Smooth muscle cell (in vitro differentiated cells): ENCODE data around the gene ST3GAL3. TPM values are rescaled to one million over a fixed set of nuclear protein-coding genes. Genes with fewer than 3 reads are reported as not detected.

Source experiments
- DNase-seq: peaks from one replicate; lab custom pipeline; 2025; ENCODE audit not compliant: unreplicated experiment; lab: John Stamatoyannopoulos, UW
- H2AFZ ChIP-seq: fragments of 200-600 bp; sonication (generic); 2 replicates; pipeline ENCODE4 v1.6.0; 2016; ENCODE audit warnings: antibody characterized with exemption, low read depth, mild to moderate bottlenecking
- H3F3A ChIP-seq: fragments of 200-600 bp; sonication (generic); 2 replicates; pipeline ENCODE4 v1.6.0; 2017; ENCODE audit warnings: antibody characterized with exemption, low read depth
- H3K27ac ChIP-seq: fragments of 200-600 bp; sonication (generic); 2 replicates; pipeline ENCODE4 v1.5.1; 2016; ENCODE audit warnings: low read depth, mild to moderate bottlenecking
- H3K27me3 ChIP-seq: fragments of 200-600 bp; sonication (generic); 2 replicates; pipeline ENCODE4 v1.6.1; 2016; ENCODE audit warnings: low read depth, mild to moderate bottlenecking
- H3K36me3 ChIP-seq: fragments of 200-600 bp; sonication (generic); 2 replicates; pipeline ENCODE4 v1.5.1; 2016; ENCODE audit warnings: low read depth
- H3K4me1 ChIP-seq: fragments of 200-600 bp; sonication (generic); 2 replicates; pipeline ENCODE4 v1.5.1; 2016; ENCODE audit warnings: low read depth
- H3K4me2 ChIP-seq: fragments of 200-600 bp; sonication (generic); 2 replicates; pipeline ENCODE4 v1.6.0; 2016; ENCODE audit warnings: mild to moderate bottlenecking
- H3K4me3 ChIP-seq: fragments of 200-600 bp; sonication (generic); 2 replicates; pipeline ENCODE4 v1.5.1; 2016; ENCODE audit warnings: mild to moderate bottlenecking
- H3K79me2 ChIP-seq: fragments of 200-600 bp; sonication (generic); 2 replicates; pipeline ENCODE4 v1.6.0; 2016; ENCODE audit warnings: low read depth, mild to moderate bottlenecking
- H3K9ac ChIP-seq: fragments of 200-600 bp; sonication (generic); 2 replicates; pipeline ENCODE4 v1.6.0; 2016; ENCODE audit warnings: low read depth
- H3K9me3 ChIP-seq: fragments of 200-600 bp; sonication (generic); replicated peaks from 2 replicates; pipeline ENCODE4 v1.5.1; 2016; ENCODE audit warnings: low read depth
- H4K20me1 ChIP-seq: fragments of 200-600 bp; sonication (generic); 2 replicates; pipeline ENCODE4 v1.6.0; 2016; ENCODE audit warnings: low read depth
- WGBS: methylation state at CpG from one replicate; pipeline ENCODE4 v1.1.7; 2016; ENCODE audit warnings: low lambda C conversion rate; 5-methylcytosine and 5-hydroxymethylcytosine counted together
- polyA plus RNA-seq: library from polyadenylated mRNA; unstranded; fragments of >200 nt; fragmentation: Nextera tagmentation; extraction: Ambion mirVana; gene quantifications from 2 replicates; pipeline ENCODE4 v1.2.1, GENCODE V29; 2016
- total RNA-seq: library from RNA; depleted of rRNA; stranded (reverse); fragments of >200 nt; gene quantifications from 2 replicates; pipeline ENCODE4 v1.2.3, GENCODE V29; 2014
- TF ChIP-seq, protein P1 (sequence below): fragments of 200-600 bp; sonication (generic); IDR thresholded peaks from 2 replicates; pipeline ENCODE4 v1.5.1; 2017; ENCODE audit warnings: borderline replicate concordance, mild to moderate bottlenecking, antibody characterized with exemption; ENCODE audit not compliant: insufficient read depth, poor library complexity, severe bottlenecking

The ST3GAL3 gene
- total and polyA plus RNA-seq, 2 experiments from 2014 or later, result 16.0 to 16.6 TPM

DNA sequence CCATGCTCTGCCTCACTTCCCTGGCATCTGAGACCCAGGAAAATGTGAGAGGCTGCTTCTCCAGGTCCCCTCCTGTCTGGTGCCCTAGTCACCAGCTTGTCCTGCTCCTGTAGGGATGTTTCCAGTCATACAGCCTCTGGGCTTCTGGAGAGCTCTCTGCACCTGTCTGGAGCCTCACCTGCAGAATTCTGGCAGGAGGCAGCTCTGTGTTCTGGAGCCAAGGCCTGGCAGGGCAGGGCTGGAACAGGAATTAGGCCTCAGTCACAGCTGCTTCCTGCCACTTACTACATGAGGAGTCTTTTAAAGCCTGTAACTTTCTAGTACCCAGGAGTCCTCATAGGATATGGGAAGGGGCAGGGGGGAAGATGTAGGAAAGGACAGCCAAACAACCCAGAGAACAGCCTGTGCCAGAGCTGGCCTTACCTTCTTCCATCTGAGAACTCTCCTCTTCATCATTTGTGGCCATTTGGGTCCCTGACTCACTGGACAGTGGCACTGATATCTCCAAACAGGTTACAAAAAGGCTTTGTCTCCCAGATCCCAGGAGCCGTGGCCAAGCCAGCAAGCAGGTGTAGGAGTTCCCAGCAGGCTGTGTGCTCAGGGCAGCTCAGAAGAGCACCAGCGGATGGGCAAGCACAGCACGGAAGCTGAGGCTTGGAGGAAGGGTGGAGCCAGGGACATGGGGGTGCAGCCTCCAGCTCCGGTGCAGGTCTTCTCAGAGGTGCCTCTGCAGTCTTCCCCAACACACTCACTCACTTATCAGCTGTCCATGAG, 194.9 kb downstream of the ST3GAL3 start:
- no peaks in the 10 kb centered on the region for H3K9me3 ChIP-seq
- H3K27me3 ChIP-seq, result no peaks in the 10 kb centered on the region
- no peaks in the 10 kb centered on the region for H3F3A ChIP-seq
- no peaks in the 10 kb centered on the region for H3K4me1 ChIP-seq
- no peak overlapping the region for H3K9ac ChIP-seq
- H3K4me3 ChIP-seq, result no peak overlapping the region
- H3K36me3 ChIP-seq, result no peaks in the 10 kb centered on the region
- 96% methylated on average over 4 of the region's 4 CpGs for WGBS
- H3K4me2 ChIP-seq, result no peak overlapping the region
- no peak overlapping the region for H2AFZ ChIP-seq
- no peaks in the 10 kb centered on the region for H3K79me2 ChIP-seq
- DNase-seq, result no peak
- H4K20me1 ChIP-seq, result no peaks in the 10 kb centered on the region
- TF ChIP-seq, protein P1, sequence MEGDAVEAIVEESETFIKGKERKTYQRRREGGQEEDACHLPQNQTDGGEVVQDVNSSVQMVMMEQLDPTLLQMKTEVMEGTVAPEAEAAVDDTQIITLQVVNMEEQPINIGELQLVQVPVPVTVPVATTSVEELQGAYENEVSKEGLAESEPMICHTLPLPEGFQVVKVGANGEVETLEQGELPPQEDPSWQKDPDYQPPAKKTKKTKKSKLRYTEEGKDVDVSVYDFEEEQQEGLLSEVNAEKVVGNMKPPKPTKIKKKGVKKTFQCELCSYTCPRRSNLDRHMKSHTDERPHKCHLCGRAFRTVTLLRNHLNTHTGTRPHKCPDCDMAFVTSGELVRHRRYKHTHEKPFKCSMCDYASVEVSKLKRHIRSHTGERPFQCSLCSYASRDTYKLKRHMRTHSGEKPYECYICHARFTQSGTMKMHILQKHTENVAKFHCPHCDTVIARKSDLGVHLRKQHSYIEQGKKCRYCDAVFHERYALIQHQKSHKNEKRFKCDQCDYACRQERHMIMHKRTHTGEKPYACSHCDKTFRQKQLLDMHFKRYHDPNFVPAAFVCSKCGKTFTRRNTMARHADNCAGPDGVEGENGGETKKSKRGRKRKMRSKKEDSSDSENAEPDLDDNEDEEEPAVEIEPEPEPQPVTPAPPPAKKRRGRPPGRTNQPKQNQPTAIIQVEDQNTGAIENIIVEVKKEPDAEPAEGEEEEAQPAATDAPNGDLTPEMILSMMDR, result no peak
- H3K27ac ChIP-seq, result no peak overlapping the region

DNA sequence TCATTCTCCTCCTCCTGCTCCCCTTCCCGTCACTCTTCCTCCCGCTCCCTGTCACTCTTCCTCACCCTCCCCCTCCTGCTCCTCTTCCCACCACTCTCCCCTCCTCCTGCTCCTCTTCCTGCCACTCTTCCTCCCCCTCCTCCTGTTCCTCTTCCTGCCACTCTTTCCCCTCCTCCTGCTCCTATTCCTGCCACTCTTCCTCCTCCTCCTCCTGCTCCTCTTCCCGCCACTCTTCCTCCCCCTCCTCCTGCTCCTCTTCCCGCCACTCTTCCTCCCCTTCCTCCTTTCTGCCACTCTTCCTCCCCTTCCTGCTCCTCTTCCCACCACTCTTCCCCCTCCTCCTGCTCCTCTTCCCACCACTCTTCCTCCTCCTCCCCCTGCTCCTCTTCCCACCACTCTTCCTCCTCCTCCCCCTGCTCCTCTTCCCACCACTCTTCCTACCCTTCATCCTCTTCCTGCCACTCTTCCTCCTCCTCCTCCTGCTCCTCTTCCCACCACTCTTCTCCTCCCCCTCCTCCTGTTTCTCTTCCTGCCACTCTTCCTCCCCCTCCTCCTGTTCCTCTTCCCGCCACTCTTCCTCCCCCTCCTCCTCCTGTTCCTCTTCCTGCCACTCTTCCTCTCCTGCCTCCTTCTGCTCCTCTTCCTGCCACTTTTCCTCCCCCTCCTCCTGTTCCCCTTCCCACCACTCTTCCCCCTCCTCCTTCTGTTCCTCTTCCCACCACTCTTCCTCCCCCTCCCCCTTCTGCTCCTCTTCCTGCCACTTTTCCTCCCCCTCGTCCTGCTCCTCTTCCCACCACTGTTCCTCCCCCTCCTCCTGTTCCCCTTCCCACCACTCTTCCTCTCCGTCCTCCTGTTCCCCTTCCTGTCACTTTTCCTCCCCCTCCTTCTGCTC, 197.6 kb downstream of the ST3GAL3 start:
- no peaks in the 10 kb centered on the region for H3K79me2 ChIP-seq
- no peak overlapping the region for H3K4me2 ChIP-seq
- H3K9ac ChIP-seq, result no peak overlapping the region
- H4K20me1 ChIP-seq, result no peaks in the 10 kb centered on the region
- H3K4me3 ChIP-seq, result no peak overlapping the region
- H3K27ac ChIP-seq, result no peak overlapping the region
- no peak for DNase-seq
- no peaks in the 10 kb centered on the region for H3K4me1 ChIP-seq
- TF ChIP-seq, protein P1, result no peak
- H3K9me3 ChIP-seq, result no peaks in the 10 kb centered on the region
- H3F3A ChIP-seq, result no peaks in the 10 kb centered on the region
- 40% methylated on average over 1 of the region's 7 CpGs for WGBS
- H3K27me3 ChIP-seq, result no peaks in the 10 kb centered on the region
- no peak overlapping the region for H2AFZ ChIP-seq
- H3K36me3 ChIP-seq, result no peaks in the 10 kb centered on the region

DNA sequence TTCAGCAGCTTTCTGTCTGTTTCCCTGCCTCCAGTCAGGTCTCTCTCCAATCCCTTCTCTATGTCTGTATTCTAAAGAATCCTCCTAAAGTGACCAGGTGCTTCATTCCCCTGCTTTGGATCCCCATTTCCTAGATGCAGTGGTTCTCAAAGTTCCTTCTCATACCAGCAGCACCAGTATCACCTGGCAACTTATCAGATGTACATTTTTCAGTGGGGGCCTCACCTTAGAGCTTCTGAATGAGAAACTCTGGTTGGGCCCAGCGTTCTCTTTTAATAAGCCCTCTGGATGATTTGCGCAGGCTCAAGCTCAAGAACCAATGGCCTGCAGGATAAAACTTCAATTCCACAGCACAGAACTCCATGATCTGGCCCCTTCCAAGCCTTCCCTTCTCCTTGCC, 200.9 kb downstream of the ST3GAL3 start:
- Histone ChIP-seq H3K9ac (no peak overlapping the region), H3K4me2 (no peak overlapping the region), H3K27me3 (no peaks in the 10 kb centered on the region), H3K36me3 (no peaks in the 10 kb centered on the region), H4K20me1 (no peaks in the 10 kb centered on the region), H3F3A (no peaks in the 10 kb centered on the region), H3K4me3 (no peak overlapping the region), H3K4me1 (no peaks in the 10 kb centered on the region), H3K79me2 (no peaks in the 10 kb centered on the region), H3K27ac (no peak overlapping the region), H3K9me3 (no peaks in the 10 kb centered on the region), H2AFZ (no peak overlapping the region)
- 98% methylated on average over 2 of the region's 2 CpGs for WGBS
- DNase-seq, result no peak
- TF ChIP-seq, protein P1, result no peak
